CD4-positive, alpha-beta memory T cell (primary cell): ENCODE results near the gene EMC8. TPM values are rescaled to one million over a fixed set of nuclear protein-coding genes. Genes with fewer than 3 reads are reported as not detected.

ENCODE experiments used
- CTCF ChIA-PET: fragments of 350-600 bp; sonication (Branson Sonifier 250); formaldehyde crosslinking; loops from one replicate; lab custom pipeline; 2021; ENCODE audit warnings: inconsistent platforms; ENCODE audit not compliant: partially characterized antibody; lab: Charles Lee
- POLR2A ChIA-PET: fragments of 350-600 bp; sonication (Branson Sonifier 250); formaldehyde crosslinking; loops from one replicate; lab custom pipeline; 2021; ENCODE audit not compliant: partially characterized antibody; lab: Charles Lee
- DNase-seq, 5 donors: peaks; one replicate each; pipeline versions ENCODE4 v3.0.0 to v3.0.0-alpha.2; 2020 to 2022; ENCODE audit warnings: mixed read lengths in 1 of 5
- H3K27ac ChIP-seq: one replicate; pipeline ENCODE4 v1.7.0; 2013; ENCODE audit warnings: low read depth, low read length
- H3K27me3 ChIP-seq: 2 replicates; pipeline ENCODE4 v1.7.0; 2013; ENCODE audit warnings: mild to moderate bottlenecking, low read length, moderate library complexity; ENCODE audit not compliant: insufficient read depth
- H3K36me3 ChIP-seq: 2 replicates; pipeline ENCODE4 v1.7.0; 2013; ENCODE audit warnings: mild to moderate bottlenecking, low read length, moderate library complexity; ENCODE audit not compliant: insufficient read depth
- H3K4me1 ChIP-seq: 2 replicates; pipeline ENCODE4 v1.7.0; 2013; ENCODE audit warnings: mild to moderate bottlenecking, low read length, moderate library complexity; ENCODE audit not compliant: insufficient read depth
- H3K4me3 ChIP-seq, 2 donors: one replicate each; pipeline ENCODE4 v1.7.0; 2013; ENCODE audit warnings: low read length in 2 of 2, mild to moderate bottlenecking in 1 of 2
- H3K9me3 ChIP-seq, 2 donors: one replicate each; pipeline ENCODE4 v1.7.0; 2013; ENCODE audit warnings: low read length in 2 of 2, control low read depth in 1 of 2; ENCODE audit not compliant: control insufficient read depth in 1 of 2
- H3K27ac Mint-ChIP-seq, 7 donors: one replicate each; pipeline ENCODE4 v1.8.0; 2020 to 2021; ENCODE audit warnings: mixed read lengths in 7 of 7, mild to moderate bottlenecking in 6 of 7, inconsistent platforms in 3 of 7, moderate library complexity in 3 of 7
- H3K27me3 Mint-ChIP-seq, 2 donors: one replicate each; pipeline ENCODE4 v1.8.0; 2020 to 2021; ENCODE audit warnings: mixed read lengths in 2 of 2
- H3K36me3 Mint-ChIP-seq, 2 donors: one replicate each; pipeline ENCODE4 v1.8.0; 2020 to 2021; ENCODE audit warnings: mixed read lengths in 2 of 2, inconsistent platforms in 1 of 2, mild to moderate bottlenecking in 1 of 2
- H3K4me1 Mint-ChIP-seq, 4 donors: one replicate each; pipeline ENCODE4 v1.8.0; 2020 to 2021; ENCODE audit warnings: mixed read lengths in 4 of 4, mild to moderate bottlenecking in 1 of 4
- H3K4me3 Mint-ChIP-seq, 8 donors: one replicate each; pipeline ENCODE4 v1.8.0; 2020 to 2021; ENCODE audit warnings: mixed read lengths in 8 of 8, mild to moderate bottlenecking in 7 of 8, moderate library complexity in 6 of 8, inconsistent platforms in 3 of 8
- H3K9me3 Mint-ChIP-seq, 8 donors: one replicate each; pipeline ENCODE4 v1.8.0; 2020 to 2021; ENCODE audit warnings: mixed read lengths in 8 of 8, mild to moderate bottlenecking in 5 of 8, inconsistent platforms in 3 of 8, moderate library complexity in 1 of 8
- intact Hi-C: fragments of 100-400 bp; cut with micrococcal nuclease; formaldehyde crosslinking; loops from one replicate; pipeline ENCODE4 v1.15.1; 2023
- polyA plus RNA-seq, 2 donors: library from polyadenylated mRNA; unstranded; fragments of 300-500 nt; fragmentation: Illumina TruSeq; gene quantifications; one replicate each; pipeline ENCODE4 v1.2.3, GENCODE V29; 2021
- total RNA-seq, 2 experiments: library from RNA; stranded (reverse); gene quantifications; one replicate each; pipeline ENCODE4 v1.2.3, GENCODE V29; 2021

EMC8 gene
- total and polyA plus RNA-seq, 4 experiments from 2014 or later: 22.1 to 22.8 (median 22.7) TPM

GRCh38 chr16:85829171-85829719, 29.9 kb upstream of the EMC8 start:
- intact Hi-C loops: no loop called here
- peaks cover 0 to 2% (median 0%) of the 10 kb centered on the region in 8 donors for H3K9me3 Mint-ChIP-seq
- Histone ChIP-seq H3K27ac (no peak overlapping the region), H3K4me3 (no peak overlapping the region), H3K27me3 (peaks cover 12% of the 10 kb centered on the region), H3K36me3 (no peaks in the 10 kb centered on the region), H3K4me1 (no peaks in the 10 kb centered on the region), H3K9me3 (no peaks in the 10 kb centered on the region)
- DNase-seq: no peak
- H3K27me3 Mint-ChIP-seq: peaks cover 23 to 29% of the 10 kb centered on the region in 2 donors
- H3K27ac Mint-ChIP-seq: peak overlapping the region in 2 of 7 donors; percentile 24 to 85
- ChIA-PET POLR2A (no interaction called here), CTCF (interaction anchor here (1.1 to 2.1 kb wide), 2 partner anchors 8 to 157 kb away, joined by 3 to 5 read pairs; no protein-coding TSS in a partner anchor)
- no peaks in the 10 kb centered on the region for H3K36me3 Mint-ChIP-seq
- H3K4me3 Mint-ChIP-seq: peak overlapping the region in 1 of 8 donors; percentile 39
- peaks cover 0 to 12% (median 2%) of the 10 kb centered on the region in 4 donors for H3K4me1 Mint-ChIP-seq

GRCh38 chr16:85828166-85828565, 28.8 kb upstream of the EMC8 start:
- intact Hi-C loops: no loop called here
- H3K36me3 ChIP-seq: no peaks in the 10 kb centered on the region
- no peak overlapping the region for H3K27ac Mint-ChIP-seq
- no peak overlapping the region for H3K27ac ChIP-seq
- H3K9me3 ChIP-seq: no peaks in the 10 kb centered on the region
- H3K4me3 ChIP-seq: no peak overlapping the region
- H3K4me1 Mint-ChIP-seq: peaks cover 0 to 12% (median 2%) of the 10 kb centered on the region in 4 donors
- DNase-seq: no peak
- peaks cover 0 to 2% (median 0%) of the 10 kb centered on the region in 8 donors for H3K9me3 Mint-ChIP-seq
- no peaks in the 10 kb centered on the region for H3K36me3 Mint-ChIP-seq
- ChIA-PET POLR2A (no interaction called here), CTCF (interaction anchor here (1.1 kb wide), 1 partner anchor 158 kb away, joined by 3 read pairs; no protein-coding TSS in a partner anchor)
- no peaks in the 10 kb centered on the region for H3K4me1 ChIP-seq
- H3K4me3 Mint-ChIP-seq: no peak overlapping the region
- H3K27me3 ChIP-seq: peaks cover 12% of the 10 kb centered on the region
- peaks cover 23 to 29% of the 10 kb centered on the region in 2 donors for H3K27me3 Mint-ChIP-seq

- Histone ChIP-seq H3K4me1 (no peaks in the 10 kb centered on the region), H3K9me3 (no peaks in the 10 kb centered on the region), H3K27me3 (peaks cover 11% of the 10 kb centered on the region), H3K4me3 (no peak overlapping the region), H3K36me3 (no peaks in the 10 kb centered on the region), H3K27ac (no peak overlapping the region)
- peaks cover 0 to 2% (median 0%) of the 10 kb centered on the region in 8 donors for H3K9me3 Mint-ChIP-seq
- POLR2A ChIA-PET: no interaction called here
- H3K27me3 Mint-ChIP-seq: peaks cover 14 to 20% of the 10 kb centered on the region in 2 donors
- intact Hi-C loops: no loop called here
- no peak overlapping the region for H3K4me3 Mint-ChIP-seq
- CTCF ChIA-PET: no interaction called here
- H3K36me3 Mint-ChIP-seq: no peaks in the 10 kb centered on the region
- DNase-seq: no peak
- H3K27ac Mint-ChIP-seq: no peak overlapping the region
- peaks cover 0 to 12% (median 2%) of the 10 kb centered on the region in 4 donors for H3K4me1 Mint-ChIP-seq
Measured at GRCh38 chr16:85826686-85827247, 27.4 kb upstream of the EMC8 start.

DNA sequence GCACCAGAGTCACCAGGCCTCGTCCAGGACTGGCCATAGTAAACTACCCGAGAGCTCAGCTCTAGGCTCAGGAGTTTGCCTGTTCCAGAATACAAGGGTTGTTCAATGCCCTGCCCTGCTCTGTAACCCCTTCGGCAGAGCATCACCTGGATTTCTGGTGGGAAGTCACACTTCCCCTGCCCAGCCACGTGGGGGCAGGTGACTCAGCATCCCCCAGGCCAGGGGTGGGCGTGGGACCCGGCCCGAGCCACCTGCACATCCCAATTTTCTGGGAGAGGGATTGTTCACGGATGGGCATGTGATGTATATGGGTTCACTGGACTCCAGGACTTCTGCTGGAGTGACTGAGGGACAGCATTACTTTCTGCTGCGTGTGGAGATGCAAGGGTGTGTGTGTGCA, 26.0 kb upstream of the EMC8 start:
- Mint-ChIP-seq H3K36me3 (no peaks in the 10 kb centered on the region), H3K27me3 (peaks cover 3 to 10% of the 10 kb centered on the region in 2 donors), H3K4me1 (peaks cover 0 to 12% (median 2%) of the 10 kb centered on the region in 4 donors), H3K9me3 (peaks cover 0 to 2% (median 0%) of the 10 kb centered on the region in 8 donors), H3K27ac (no peak overlapping the region), H3K4me3 (no peak overlapping the region)
- no peaks in the 10 kb centered on the region for H3K27me3 ChIP-seq
- POLR2A ChIA-PET: interaction anchor here (0.6 kb wide), 1 partner anchor 810 kb away, joined by 3 read pairs; no protein-coding TSS in a partner anchor
- no peaks in the 10 kb centered on the region for H3K36me3 ChIP-seq
- H3K27ac ChIP-seq: no peak overlapping the region
- DNase-seq: no peak
- H3K4me3 ChIP-seq: no peak overlapping the region
- intact Hi-C loops: no loop called here
- H3K9me3 ChIP-seq: no peaks in the 10 kb centered on the region
- CTCF ChIA-PET: interaction anchor here (8.1 kb wide), 1 partner anchor 187 kb away, joined by 162 read pairs; no protein-coding TSS in a partner anchor
- peaks cover 8% of the 10 kb centered on the region for H3K4me1 ChIP-seq

DNA sequence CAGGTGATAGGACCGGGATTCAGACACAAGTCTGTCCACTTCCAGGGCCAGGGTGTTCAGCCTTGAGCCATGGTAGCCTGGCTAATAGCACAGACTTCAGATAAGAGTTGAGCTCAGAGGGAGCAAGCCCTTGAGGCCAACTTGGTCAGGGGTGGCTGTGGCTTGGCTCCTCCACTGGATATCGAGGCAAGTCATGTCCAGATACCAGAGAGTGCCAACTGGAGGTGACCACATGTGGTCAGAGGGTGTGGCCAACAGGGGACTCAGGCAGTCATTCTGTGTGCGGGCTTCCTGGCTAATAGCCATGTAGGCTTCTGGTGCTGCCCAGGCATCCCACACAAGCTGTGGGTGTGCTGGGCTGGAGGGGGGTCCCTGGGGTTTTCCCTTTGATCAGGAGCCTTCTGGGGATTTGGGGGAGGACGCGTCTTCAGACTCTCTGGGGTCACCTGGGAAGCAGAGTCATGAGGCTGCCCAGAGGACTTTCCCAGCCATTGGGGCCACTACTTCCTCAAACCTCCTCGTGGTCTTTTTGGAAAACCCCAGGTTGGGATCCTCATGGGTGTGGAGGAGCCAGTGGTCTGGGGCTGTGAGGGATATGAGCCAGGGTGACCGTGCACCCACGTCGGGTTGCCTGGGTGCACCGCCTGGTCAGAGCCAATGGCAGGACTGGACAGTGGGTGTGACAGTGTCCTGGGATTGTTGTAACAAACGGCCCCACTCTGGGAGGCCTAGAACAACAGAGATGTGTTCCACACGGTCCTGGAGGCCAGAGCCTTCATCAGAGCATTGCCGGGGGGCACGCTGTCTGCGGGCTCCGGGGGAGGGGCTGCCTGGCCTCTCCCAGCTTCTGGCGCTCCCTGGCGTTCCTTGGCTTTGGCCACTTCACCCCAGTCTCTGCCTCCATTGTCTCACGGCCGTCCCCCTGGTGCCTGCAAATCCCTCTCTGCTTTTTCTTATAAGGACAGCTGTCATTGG, 25.1 kb upstream of the EMC8 start:
- Histone ChIP-seq H3K4me1 (peaks cover 8% of the 10 kb centered on the region), H3K4me3 (no peak overlapping the region), H3K27ac (no peak overlapping the region), H3K9me3 (no peaks in the 10 kb centered on the region), H3K36me3 (no peaks in the 10 kb centered on the region), H3K27me3 (no peaks in the 10 kb centered on the region)
- peaks cover 0 to 2% (median 0%) of the 10 kb centered on the region in 8 donors for H3K9me3 Mint-ChIP-seq
- ChIA-PET CTCF (interaction anchor here (7.5 to 8.1 kb wide), 2 partner anchors 166 to 188 kb away, joined by 162 to 276 read pairs; no protein-coding TSS in a partner anchor), POLR2A (no interaction called here)
- DNase-seq: no peak
- H3K4me3 Mint-ChIP-seq: no peak overlapping the region
- peaks cover 0 to 9% (median 2%) of the 10 kb centered on the region in 4 donors for H3K4me1 Mint-ChIP-seq
- peaks cover 3 to 9% of the 10 kb centered on the region in 2 donors for H3K27me3 Mint-ChIP-seq
- H3K36me3 Mint-ChIP-seq: no peaks in the 10 kb centered on the region
- H3K27ac Mint-ChIP-seq: no peak overlapping the region
- intact Hi-C loops: no loop called here

- no peak overlapping the region for H3K27ac ChIP-seq
Measured at GRCh38 chr16:85823328-85823920, 24.1 kb upstream of the EMC8 start.

More at GRCh38 chr16:85823328-85823920, 24.1 kb upstream of the EMC8 start:
- Histone ChIP-seq H3K36me3 (no peaks in the 10 kb centered on the region), H3K27me3 (no peaks in the 10 kb centered on the region), H3K4me3 (no peak overlapping the region), H3K9me3 (no peaks in the 10 kb centered on the region), H3K4me1 (peaks cover 8% of the 10 kb centered on the region)
- intact Hi-C loops: no loop called here
- ChIA-PET CTCF (interaction anchor here (0.6 to 8.1 kb wide), 3 partner anchors 167 to 226 kb away, joined by 3 to 276 read pairs (median 162); no protein-coding TSS in a partner anchor), POLR2A (no interaction called here)
- DNase-seq: no peak
- H3K36me3 Mint-ChIP-seq: no peaks in the 10 kb centered on the region
- no peak overlapping the region for H3K4me3 Mint-ChIP-seq
- peaks cover 0 to 4% (median under 1%) of the 10 kb centered on the region in 4 donors for H3K4me1 Mint-ChIP-seq
- no peaks in the 10 kb centered on the region for H3K9me3 Mint-ChIP-seq
- H3K27me3 Mint-ChIP-seq: peaks cover 4 to 5% of the 10 kb centered on the region in 2 donors
- H3K27ac Mint-ChIP-seq: no peak overlapping the region
